ENCODE measurements around the gene NDRG4. TPM values are rescaled to one million over a fixed set of nuclear protein-coding genes. Genes with fewer than 3 reads are reported as not detected.

The NDRG4 gene
- total and polyA plus RNA-seq, 2 donors from 2014 or later, result 1.7 to 5.7 TPM

DNA sequence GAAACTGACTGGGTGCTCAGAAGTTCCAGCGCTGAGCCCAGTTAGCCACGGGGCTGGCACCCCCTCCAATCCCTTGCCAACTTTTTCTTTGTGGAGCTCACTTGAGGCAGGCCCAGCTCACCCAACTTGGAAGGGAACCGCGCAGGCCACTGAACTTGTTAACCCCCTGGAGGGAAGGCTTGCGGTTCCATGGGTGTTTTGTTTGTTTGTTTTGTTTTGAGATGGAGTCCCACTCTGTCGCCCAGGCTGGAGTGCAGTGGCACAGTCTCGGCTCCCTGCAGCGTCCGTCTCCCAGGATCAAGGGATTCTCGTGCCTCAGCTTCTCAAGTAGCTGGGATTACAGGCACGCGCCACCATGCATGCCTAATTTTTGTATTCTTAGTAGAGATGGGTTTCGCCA, 34.1 kb upstream of the NDRG4 start:
- H3K27me3 ChIP-seq (ENCODE audit: control insufficient read depth, insufficient read depth, low read length), result peaks cover 25% of the 10 kb centered on the region
- no peak for FAIRE-seq

DNA sequence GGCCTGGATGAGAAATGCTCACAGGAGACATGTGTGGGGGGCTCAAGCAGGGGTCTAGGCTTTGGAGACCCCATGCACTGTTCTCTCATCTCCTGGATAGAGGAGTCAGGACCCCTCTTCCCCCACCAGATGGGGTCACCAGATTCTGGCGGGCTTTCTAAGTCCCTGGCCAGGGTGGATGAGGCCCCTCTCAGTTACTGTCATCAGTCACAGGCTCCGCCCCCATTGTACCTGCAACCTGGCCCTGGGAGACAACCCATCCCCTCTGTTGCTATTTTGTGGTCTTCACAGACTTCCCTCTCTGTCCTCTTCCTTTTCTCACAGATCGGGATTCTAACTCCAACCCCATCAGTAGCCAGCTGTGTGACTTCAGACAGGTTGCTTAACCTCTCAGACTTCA, 33.5 kb upstream of the NDRG4 start:
- DNase-seq, result no peak
- peaks cover 0 to 2% (median 0%) of the 10 kb centered on the region in 3 donors for H3K4me1 ChIP-seq (ENCODE audit: control insufficient read depth in 2 of 3, insufficient read depth in 2 of 3, low read depth in 1 of 3, low read length in 3 of 3)
- H3K9ac ChIP-seq (ENCODE audit: low read length in 3 of 3), result no peak overlapping the region
- TF ChIP-seq, protein P1, sequence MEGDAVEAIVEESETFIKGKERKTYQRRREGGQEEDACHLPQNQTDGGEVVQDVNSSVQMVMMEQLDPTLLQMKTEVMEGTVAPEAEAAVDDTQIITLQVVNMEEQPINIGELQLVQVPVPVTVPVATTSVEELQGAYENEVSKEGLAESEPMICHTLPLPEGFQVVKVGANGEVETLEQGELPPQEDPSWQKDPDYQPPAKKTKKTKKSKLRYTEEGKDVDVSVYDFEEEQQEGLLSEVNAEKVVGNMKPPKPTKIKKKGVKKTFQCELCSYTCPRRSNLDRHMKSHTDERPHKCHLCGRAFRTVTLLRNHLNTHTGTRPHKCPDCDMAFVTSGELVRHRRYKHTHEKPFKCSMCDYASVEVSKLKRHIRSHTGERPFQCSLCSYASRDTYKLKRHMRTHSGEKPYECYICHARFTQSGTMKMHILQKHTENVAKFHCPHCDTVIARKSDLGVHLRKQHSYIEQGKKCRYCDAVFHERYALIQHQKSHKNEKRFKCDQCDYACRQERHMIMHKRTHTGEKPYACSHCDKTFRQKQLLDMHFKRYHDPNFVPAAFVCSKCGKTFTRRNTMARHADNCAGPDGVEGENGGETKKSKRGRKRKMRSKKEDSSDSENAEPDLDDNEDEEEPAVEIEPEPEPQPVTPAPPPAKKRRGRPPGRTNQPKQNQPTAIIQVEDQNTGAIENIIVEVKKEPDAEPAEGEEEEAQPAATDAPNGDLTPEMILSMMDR (IDR thresholded peaks at IDR 0.05; ENCODE audit: borderline replicate concordance, extremely low read depth, insufficient read depth), result no peak
- no peak overlapping the region for H3K4me3 ChIP-seq (ENCODE audit: low read length in 3 of 3)
- no peaks in the 10 kb centered on the region for H3K36me3 ChIP-seq (ENCODE audit: control insufficient read depth in 2 of 3, insufficient read depth in 3 of 3, low read length in 3 of 3)
- intact Hi-C loops (cut with DNase I), result no loop called here
- no peak for FAIRE-seq
- H3K27ac ChIP-seq (ENCODE audit: low read depth in 2 of 2, low read length in 2 of 2), result no peak overlapping the region
- peaks cover 25% of the 10 kb centered on the region for H3K27me3 ChIP-seq (ENCODE audit: control insufficient read depth, insufficient read depth, low read length)
- H3K9me3 ChIP-seq (ENCODE audit: control insufficient read depth in 2 of 3, insufficient read depth in 1 of 3, low read length in 3 of 3), result no peaks in the 10 kb centered on the region

More for the DNA sequence above, 34.1 kb upstream of the NDRG4 start:
- DNase-seq, result no peak
- Histone ChIP-seq H3K36me3 (ENCODE audit: control insufficient read depth in 2 of 3, insufficient read depth in 3 of 3, low read length in 3 of 3) (no peaks in the 10 kb centered on the region), H3K9ac (ENCODE audit: low read length in 3 of 3) (no peak overlapping the region), H3K4me3 (ENCODE audit: low read length in 3 of 3) (no peak overlapping the region), H3K27ac (ENCODE audit: low read depth in 2 of 2, low read length in 2 of 2) (no peak overlapping the region), H3K9me3 (ENCODE audit: control insufficient read depth in 2 of 3, insufficient read depth in 1 of 3, low read length in 3 of 3) (no peaks in the 10 kb centered on the region), H3K4me1 (ENCODE audit: control insufficient read depth in 2 of 3, insufficient read depth in 2 of 3, low read depth in 1 of 3, low read length in 3 of 3) (peaks cover 0 to 2% (median 0%) of the 10 kb centered on the region in 3 donors)
- intact Hi-C loops (cut with DNase I), result no loop called here
- TF ChIP-seq, protein P1 (IDR thresholded peaks at IDR 0.05; ENCODE audit: borderline replicate concordance, extremely low read depth, insufficient read depth), result no peak

DNA sequence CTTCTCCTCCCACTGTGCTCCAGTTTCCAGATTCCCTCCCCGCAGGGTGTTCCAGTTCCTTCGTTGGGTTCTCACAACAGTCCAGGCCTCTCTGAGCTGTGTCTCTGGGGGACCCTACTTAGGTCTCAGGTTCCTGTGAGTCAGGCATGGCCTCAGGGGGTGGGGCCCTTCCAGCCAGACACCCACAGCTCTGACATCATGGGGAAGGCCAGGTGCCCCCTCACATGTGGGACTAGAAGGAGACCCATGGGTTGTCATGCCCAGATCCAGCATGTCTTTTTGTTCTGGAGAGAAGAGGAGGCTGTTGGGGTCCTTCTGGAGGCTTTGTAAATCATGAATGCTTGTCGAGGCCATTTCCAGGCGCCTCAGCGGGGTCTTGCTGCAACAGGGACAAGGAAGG, 32.0 kb upstream of the NDRG4 start:
- Histone ChIP-seq H3K4me1 (ENCODE audit: control insufficient read depth in 2 of 3, insufficient read depth in 2 of 3, low read depth in 1 of 3, low read length in 3 of 3) (peaks cover 0 to 2% (median 0%) of the 10 kb centered on the region in 3 donors), H3K9me3 (ENCODE audit: control insufficient read depth in 2 of 3, insufficient read depth in 1 of 3, low read length in 3 of 3) (no peaks in the 10 kb centered on the region), H3K27me3 (ENCODE audit: control insufficient read depth, insufficient read depth, low read length) (peaks cover 23% of the 10 kb centered on the region), H3K36me3 (ENCODE audit: control insufficient read depth in 2 of 3, insufficient read depth in 3 of 3, low read length in 3 of 3) (no peaks in the 10 kb centered on the region), H3K27ac (ENCODE audit: low read depth in 2 of 2, low read length in 2 of 2) (no peak overlapping the region), H3K9ac (ENCODE audit: low read length in 3 of 3) (no peak overlapping the region), H3K4me3 (ENCODE audit: low read length in 3 of 3) (no peak overlapping the region)
- intact Hi-C loops (cut with DNase I), result no loop called here
- TF ChIP-seq, protein P1 (IDR thresholded peaks at IDR 0.05; ENCODE audit: borderline replicate concordance, extremely low read depth, insufficient read depth), result no peak
- DNase-seq (peak in 1 of 5 donors; percentile 13), FAIRE-seq (no peak)

Data from kidney (tissue), 14 donors.